Fibroblast of lung (primary cell): ENCODE data around the gene CH25H. TPM values are rescaled to one million over a fixed set of nuclear protein-coding genes. Genes with fewer than 3 reads are reported as not detected.
"Not testable (repeated sequence)": the region's sequence is repeated elsewhere in the genome, so short reads cannot be mapped to it uniquely, and the experiment has no call there.

Experiments used
- DNase-seq, 2 donors: peaks; one replicate each; pipeline versions ENCODE4 v3.0.0 to v3.0.0-alpha.2; 2010; ENCODE audit warnings: low read depth in 2 of 2
- H2AFZ ChIP-seq: 2 replicates; pipeline ENCODE4 v1.5.1; 2012; ENCODE audit warnings: low read length, control low read depth, inconsistent platforms
- H3K27ac ChIP-seq: 2 replicates; pipeline ENCODE4 v1.5.1; 2011; ENCODE audit warnings: low read length, control low read depth; ENCODE audit not compliant: insufficient read depth
- H3K27me3 ChIP-seq: 2 replicates; pipeline ENCODE4 v1.5.1; 2011; ENCODE audit warnings: mild to moderate bottlenecking, low read length; ENCODE audit not compliant: control insufficient read depth, insufficient read depth
- H3K36me3 ChIP-seq: 2 replicates; pipeline ENCODE4 v1.5.1; 2011; ENCODE audit warnings: low read length; ENCODE audit not compliant: control insufficient read depth, insufficient read depth
- H3K4me1 ChIP-seq: 2 replicates; pipeline ENCODE4 v1.5.1; 2011; ENCODE audit warnings: low read length; ENCODE audit not compliant: control insufficient read depth, insufficient read depth; ENCODE audit errors: extremely low read depth
- H3K4me2 ChIP-seq: 2 replicates; pipeline ENCODE4 v1.5.1; 2011; ENCODE audit warnings: low read length, control low read depth; ENCODE audit not compliant: insufficient read depth; ENCODE audit errors: extremely low read depth
- H3K4me3 ChIP-seq, 4 experiments: fragments of 200-600 bp in 1 of 4; sonication (generic) in 1 of 4; replicated peaks in 1 of 4; 2 replicates each; pipeline ENCODE4 v1.5.1; 2011 to 2016; ENCODE audit warnings: low read length in 4 of 4, low read depth in 3 of 4, mild to moderate bottlenecking in 3 of 4, control low read depth in 2 of 4, inconsistent platforms in 1 of 4, mixed read lengths in 1 of 4; ENCODE audit not compliant: insufficient read depth in 1 of 4; ENCODE audit errors: control extremely low read depth in 1 of 4
- H3K79me2 ChIP-seq: 2 replicates; pipeline ENCODE4 v1.5.1; 2012; ENCODE audit warnings: mild to moderate bottlenecking, low read length, inconsistent platforms; ENCODE audit not compliant: control insufficient read depth, insufficient read depth
- H3K9ac ChIP-seq: 2 replicates; pipeline ENCODE4 v1.5.1; 2011; ENCODE audit warnings: mild to moderate bottlenecking, low read length, control low read depth; ENCODE audit not compliant: insufficient read depth
- H3K9me3 ChIP-seq: 2 replicates; pipeline ENCODE4 v1.5.1; 2012; ENCODE audit warnings: low read depth, low read length; ENCODE audit not compliant: control insufficient read depth, insufficient read depth
- H4K20me1 ChIP-seq: 2 replicates; pipeline ENCODE4 v1.5.1; 2011; ENCODE audit warnings: low read length; ENCODE audit not compliant: control insufficient read depth, insufficient read depth; ENCODE audit errors: extremely low read depth
- EZH2 ChIP-seq: IDR thresholded peaks from 2 replicates; pipeline ENCODE4 v1.5.1; 2012; ENCODE audit warnings: low read length, control low read depth, mild to moderate bottlenecking; ENCODE audit errors: missing control alignments
- polyA plus RNA-seq, 2 donors: library from polyadenylated mRNA; depleted of rRNA in 1 of 2; stranded (reverse) in 1 of 2; unstranded in 1 of 2; fragments of >200 nt; gene quantifications; 2 replicates each; pipeline ENCODE4 v1.2.1, GENCODE V29; 2011 to 2012; ENCODE audit warnings: missing spikeins in 1 of 2
- total RNA-seq: library from RNA; depleted of rRNA; stranded (reverse); fragments of >200 nt; gene quantifications from 2 replicates; pipeline ENCODE4 v1.2.1, GENCODE V29; 2014
- TF ChIP-seq, protein P1 (sequence below), 2 donors: IDR thresholded peaks in 1 of 2; conservative IDR thresholded peaks in 1 of 2; 1 replicate in 1 of 2; 2 replicates in 1 of 2; pipeline ENCODE4 v1.5.1; 2011 to 2012; ENCODE audit warnings: low read length in 2 of 2, control low read depth in 1 of 2, inconsistent platforms in 1 of 2, low read depth in 1 of 2, mild to moderate bottlenecking in 1 of 2

The CH25H gene
- total and polyA plus RNA-seq, 2 donors (not counting 1 experiment from before 2014, with no cell fraction given) = 1.7 to 17.7 TPM

DNA sequence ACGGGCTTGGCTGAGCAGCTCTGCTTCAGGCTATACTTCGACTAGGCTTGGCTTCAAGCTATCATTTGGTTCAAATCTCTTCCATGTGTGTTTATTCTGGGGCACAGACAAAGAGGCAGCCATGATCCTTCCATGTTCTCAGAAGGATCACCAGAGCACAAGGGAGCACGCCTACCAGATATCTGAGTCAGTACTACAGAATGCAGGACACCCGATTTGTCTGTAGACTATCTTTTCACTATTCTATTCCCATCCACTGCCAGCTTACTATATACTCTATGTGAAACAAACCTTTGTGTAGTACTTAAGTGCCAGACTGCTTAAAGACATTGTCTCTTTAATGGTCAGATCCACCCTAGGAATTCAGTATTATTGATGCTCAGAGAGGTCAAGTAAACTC, 35.1 kb downstream of the CH25H start:
- H3K9ac ChIP-seq = no peak overlapping the region
- no peak for DNase-seq
- no peaks in the 10 kb centered on the region for H4K20me1 ChIP-seq
- no peak overlapping the region for H2AFZ ChIP-seq
- no peaks in the 10 kb centered on the region for H3K36me3 ChIP-seq
- H3K4me3 ChIP-seq = no peak overlapping the region
- H3K9me3 ChIP-seq = no peaks in the 10 kb centered on the region
- TF ChIP-seq EZH2 = no peak
- TF ChIP-seq, protein P1, sequence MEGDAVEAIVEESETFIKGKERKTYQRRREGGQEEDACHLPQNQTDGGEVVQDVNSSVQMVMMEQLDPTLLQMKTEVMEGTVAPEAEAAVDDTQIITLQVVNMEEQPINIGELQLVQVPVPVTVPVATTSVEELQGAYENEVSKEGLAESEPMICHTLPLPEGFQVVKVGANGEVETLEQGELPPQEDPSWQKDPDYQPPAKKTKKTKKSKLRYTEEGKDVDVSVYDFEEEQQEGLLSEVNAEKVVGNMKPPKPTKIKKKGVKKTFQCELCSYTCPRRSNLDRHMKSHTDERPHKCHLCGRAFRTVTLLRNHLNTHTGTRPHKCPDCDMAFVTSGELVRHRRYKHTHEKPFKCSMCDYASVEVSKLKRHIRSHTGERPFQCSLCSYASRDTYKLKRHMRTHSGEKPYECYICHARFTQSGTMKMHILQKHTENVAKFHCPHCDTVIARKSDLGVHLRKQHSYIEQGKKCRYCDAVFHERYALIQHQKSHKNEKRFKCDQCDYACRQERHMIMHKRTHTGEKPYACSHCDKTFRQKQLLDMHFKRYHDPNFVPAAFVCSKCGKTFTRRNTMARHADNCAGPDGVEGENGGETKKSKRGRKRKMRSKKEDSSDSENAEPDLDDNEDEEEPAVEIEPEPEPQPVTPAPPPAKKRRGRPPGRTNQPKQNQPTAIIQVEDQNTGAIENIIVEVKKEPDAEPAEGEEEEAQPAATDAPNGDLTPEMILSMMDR (conservative IDR thresholded peaks at IDR 0.05 in 1 of 2, IDR thresholded peaks at IDR 0.05 in 1 of 2; ENCODE audit: low read depth in 1 of 2, low read length in 2 of 2) = no peak
- no peaks in the 10 kb centered on the region for H3K27me3 ChIP-seq
- H3K79me2 ChIP-seq = no peaks in the 10 kb centered on the region
- peaks cover 5% of the 10 kb centered on the region for H3K4me1 ChIP-seq
- no peak overlapping the region for H3K4me2 ChIP-seq
- H3K27ac ChIP-seq = no peak overlapping the region

- no peak overlapping the region for H3K4me3 ChIP-seq
- TF ChIP-seq, protein P1 (conservative IDR thresholded peaks at IDR 0.05 in 1 of 2, IDR thresholded peaks at IDR 0.05 in 1 of 2; ENCODE audit: low read depth in 1 of 2, low read length in 2 of 2) = no peak
- no peak for TF ChIP-seq EZH2
- no peaks in the 10 kb centered on the region for H3K36me3 ChIP-seq
- no peak overlapping the region for H3K9ac ChIP-seq
- H3K4me1 ChIP-seq = peaks cover 5% of the 10 kb centered on the region
- H3K9me3 ChIP-seq = no peaks in the 10 kb centered on the region
- no peaks in the 10 kb centered on the region for H4K20me1 ChIP-seq
- DNase-seq = peak in 1 of 2 donors; percentile 42
- H3K27ac ChIP-seq = no peak overlapping the region
- no peaks in the 10 kb centered on the region for H3K27me3 ChIP-seq
- H2AFZ ChIP-seq = no peak overlapping the region
- H3K4me2 ChIP-seq = no peak overlapping the region
- H3K79me2 ChIP-seq = no peaks in the 10 kb centered on the region
Measured at GRCh38 chr10:89171263-89171872, 35.7 kb downstream of the CH25H start.

DNA sequence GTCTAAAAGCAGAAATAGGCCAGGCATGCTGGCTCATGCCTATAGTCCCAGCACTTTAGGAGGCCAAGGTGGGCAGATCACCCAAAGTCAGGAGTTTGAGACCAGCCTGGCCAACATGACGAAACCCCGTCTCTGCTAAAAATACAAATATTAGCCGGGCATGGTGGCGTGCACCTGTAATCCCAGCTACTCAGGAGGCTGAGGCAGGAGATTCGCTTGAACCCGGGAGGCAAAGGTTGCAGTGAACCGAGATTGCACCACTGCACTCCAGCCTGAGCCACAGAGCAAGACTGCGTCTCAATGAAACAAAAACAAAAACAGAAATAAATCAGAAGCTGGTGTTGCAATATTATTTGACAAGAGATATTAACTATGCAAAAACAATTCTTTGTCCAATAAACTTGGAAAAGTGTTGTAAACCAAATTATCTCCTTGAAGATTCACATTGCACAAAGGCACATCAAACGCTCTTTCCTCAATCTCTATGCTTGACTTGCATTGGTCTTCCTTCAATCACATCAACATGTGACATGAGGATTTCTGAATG, 38.7 kb downstream of the CH25H start:
- not testable (repeated sequence) for H3K79me2 ChIP-seq, H3K27me3 ChIP-seq, H3K4me2 ChIP-seq, H4K20me1 ChIP-seq, H3K36me3 ChIP-seq, H3K9me3 ChIP-seq, H3K4me1 ChIP-seq, DNase-seq, H2AFZ ChIP-seq, H3K27ac ChIP-seq, H3K4me3 ChIP-seq, H3K9ac ChIP-seq
